GM18870 (cell line): ENCODE measurements around the gene SUSD3.
"Not testable (repeated sequence)": the region's sequence is repeated elsewhere in the genome, so short reads cannot be mapped to it uniquely, and the experiment has no call there.

ENCODE experiments used
- ATAC-seq: cut with Tn5 transposase; IDR thresholded peaks from one replicate; pipeline ENCODE4 v1.9.1; 2021; ENCODE audit warnings: moderate library complexity; ENCODE audit not compliant: unreplicated experiment

The SUSD3 gene

GRCh38 chr9:93108291-93109041 lies 50.0 kb downstream of the SUSD3 start:
- ATAC-seq, result no peak

- no peak for ATAC-seq
Observed at GRCh38 chr9:93110311-93110855, 51.9 kb downstream of the SUSD3 start.

GRCh38 chr9:93111001-93111370 lies 52.5 kb downstream of the SUSD3 start:
- no peak for ATAC-seq

- no peak for ATAC-seq
Observed at GRCh38 chr9:93111371-93112115, 53.0 kb downstream of the SUSD3 start.

GRCh38 chr9:93112116-93112863 lies 53.8 kb downstream of the SUSD3 start:
- ATAC-seq, result no peak

GRCh38 chr9:93112864-93113389 lies 54.4 kb downstream of the SUSD3 start:
- ATAC-seq, result no peak

GRCh38 chr9:93114169-93114983 lies 55.9 kb downstream of the SUSD3 start:
- ATAC-seq, result no peak

GRCh38 chr9:93114984-93115335 lies 56.5 kb downstream of the SUSD3 start:
- ATAC-seq, result no peak

- no peak for ATAC-seq
Observed at GRCh38 chr9:93115486-93116071, 57.1 kb downstream of the SUSD3 start.

- ATAC-seq, result no peak
Observed at GRCh38 chr9:93116072-93116961, 57.8 kb downstream of the SUSD3 start.

GRCh38 chr9:93117521-93117920 lies 59.0 kb downstream of the SUSD3 start:
- ATAC-seq, result not testable (repeated sequence)

GRCh38 chr9:93117924-93118862 lies 59.7 kb downstream of the SUSD3 start:
- ATAC-seq, result no peak

- ATAC-seq, result no peak
Observed at GRCh38 chr9:93118863-93119702, 60.6 kb downstream of the SUSD3 start.

- no peak for ATAC-seq
Observed at GRCh38 chr9:93119703-93119952, 61.1 kb downstream of the SUSD3 start.

- ATAC-seq, result peak; percentile 67
Observed at GRCh38 chr9:93119953-93120845, 61.7 kb downstream of the SUSD3 start.

GRCh38 chr9:93120846-93121315 lies 62.4 kb downstream of the SUSD3 start:
- ATAC-seq, result no peak
